AG04450 (cell line): ENCODE results near the gene CRIM1. TPM values are rescaled to one million over a fixed set of nuclear protein-coding genes. Genes with fewer than 3 reads are reported as not detected.

Experiments
- CTCF ChIA-PET: fragments of 300-600, 350-600 bp; formaldehyde crosslinking; extraction: SDS; loops from one replicate; lab custom pipeline; 2022; ENCODE audit warnings: antibody characterized with exemption, inconsistent platforms; lab: Charles Lee
- POLR2A ChIA-PET: fragments of 350-600 bp; formaldehyde crosslinking; extraction: SDS; loops from one replicate; lab custom pipeline; 2021; ENCODE audit warnings: antibody characterized with exemption, inconsistent platforms; lab: Yijun Ruan, JAX
- DNase-seq: peaks from one replicate; pipeline ENCODE4 v3.0.0-alpha.2; 2011; ENCODE audit warnings: low read depth, low spot score
- H3K27ac ChIP-seq: one replicate; pipeline ENCODE4 v1.5.1; 2012; ENCODE audit warnings: low read depth, low read length, control low read depth
- H3K27me3 ChIP-seq: one replicate; pipeline ENCODE4 v1.6.0; 2012; ENCODE audit warnings: low read length; ENCODE audit not compliant: control insufficient read depth, insufficient read depth
- H3K4me3 ChIP-seq: 2 replicates; pipeline ENCODE4 v1.5.1; 2011; ENCODE audit warnings: mild to moderate bottlenecking, low read depth, low read length, control low read depth
- H3K9me3 ChIP-seq: 2 replicates; pipeline ENCODE4 v1.5.1; 2012; ENCODE audit warnings: low read length; ENCODE audit not compliant: control insufficient read depth, insufficient read depth
- polyA plus RNA-seq: library from polyadenylated mRNA; depleted of rRNA; stranded (reverse); fragments of >200 nt; gene quantifications from 2 replicates; pipeline ENCODE4 v1.2.3, GENCODE V29; 2011
- TF ChIP-seq, protein P1 (sequence below): IDR thresholded peaks from 2 replicates; pipeline ENCODE4 v1.5.1; 2011; ENCODE audit warnings: low read depth, low read length, control low read depth, inconsistent platforms

The CRIM1 gene
- polyA plus RNA-seq, 1 experiment: 142 TPM

DNA sequence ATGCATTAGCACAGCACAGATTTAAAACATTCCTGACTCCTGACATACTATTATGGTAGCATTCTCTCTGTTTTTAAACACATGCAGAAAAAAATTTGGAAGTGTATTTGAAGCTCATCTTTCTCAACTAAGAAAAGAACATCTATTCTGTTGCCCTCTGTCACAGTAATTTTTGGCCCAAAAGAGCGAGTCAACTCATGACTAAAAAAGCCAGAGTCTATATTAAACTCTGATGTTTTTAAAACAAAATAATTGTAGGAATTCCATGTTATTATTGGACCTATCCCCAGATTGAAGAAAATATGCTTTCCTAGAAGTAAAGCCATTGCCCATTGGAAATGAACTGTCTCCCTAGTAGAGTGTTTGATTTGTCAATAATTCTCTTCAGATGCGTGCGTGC is 96.7 kb downstream of the CRIM1 start:
- no peaks in the 10 kb centered on the region for H3K27me3 ChIP-seq

DNA sequence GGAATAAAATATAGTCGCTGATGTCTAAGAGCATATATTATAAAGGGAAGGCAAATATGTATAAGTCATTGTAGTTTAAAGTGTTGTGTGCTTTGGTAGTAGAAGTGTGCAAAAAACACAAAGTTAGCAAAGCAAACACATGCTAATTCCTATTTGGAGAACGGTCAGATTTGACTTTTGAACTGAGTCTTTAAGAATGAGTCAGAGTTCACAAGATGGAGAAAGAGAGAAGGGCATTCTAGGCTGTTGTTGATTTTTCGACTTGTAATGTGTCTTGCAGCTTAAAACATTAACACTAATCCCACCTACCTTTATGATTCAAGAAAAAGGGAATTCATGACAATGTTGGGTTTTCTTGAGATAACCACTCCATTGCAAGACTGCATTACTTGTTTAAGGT is 98.1 kb downstream of the CRIM1 start:
- DNase-seq: no peak
- CTCF ChIA-PET: no interaction called here
- H3K27ac ChIP-seq: no peak overlapping the region

More for the DNA sequence above, 96.7 kb downstream of the CRIM1 start:
- peak overlapping the region; percentile 75 for H3K27ac ChIP-seq
- TF ChIP-seq, protein P1, sequence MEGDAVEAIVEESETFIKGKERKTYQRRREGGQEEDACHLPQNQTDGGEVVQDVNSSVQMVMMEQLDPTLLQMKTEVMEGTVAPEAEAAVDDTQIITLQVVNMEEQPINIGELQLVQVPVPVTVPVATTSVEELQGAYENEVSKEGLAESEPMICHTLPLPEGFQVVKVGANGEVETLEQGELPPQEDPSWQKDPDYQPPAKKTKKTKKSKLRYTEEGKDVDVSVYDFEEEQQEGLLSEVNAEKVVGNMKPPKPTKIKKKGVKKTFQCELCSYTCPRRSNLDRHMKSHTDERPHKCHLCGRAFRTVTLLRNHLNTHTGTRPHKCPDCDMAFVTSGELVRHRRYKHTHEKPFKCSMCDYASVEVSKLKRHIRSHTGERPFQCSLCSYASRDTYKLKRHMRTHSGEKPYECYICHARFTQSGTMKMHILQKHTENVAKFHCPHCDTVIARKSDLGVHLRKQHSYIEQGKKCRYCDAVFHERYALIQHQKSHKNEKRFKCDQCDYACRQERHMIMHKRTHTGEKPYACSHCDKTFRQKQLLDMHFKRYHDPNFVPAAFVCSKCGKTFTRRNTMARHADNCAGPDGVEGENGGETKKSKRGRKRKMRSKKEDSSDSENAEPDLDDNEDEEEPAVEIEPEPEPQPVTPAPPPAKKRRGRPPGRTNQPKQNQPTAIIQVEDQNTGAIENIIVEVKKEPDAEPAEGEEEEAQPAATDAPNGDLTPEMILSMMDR: no peak
- no peak for DNase-seq
- no peak overlapping the region for H3K4me3 ChIP-seq
- POLR2A ChIA-PET: interaction anchor here (0.6 to 3.5 kb wide), 7 partner anchors 13 to 99 kb away, joined by 3 to 20 read pairs (median 7); partner anchors contain the start of gene CRIM1
- CTCF ChIA-PET: no interaction called here
- no peaks in the 10 kb centered on the region for H3K9me3 ChIP-seq

DNA sequence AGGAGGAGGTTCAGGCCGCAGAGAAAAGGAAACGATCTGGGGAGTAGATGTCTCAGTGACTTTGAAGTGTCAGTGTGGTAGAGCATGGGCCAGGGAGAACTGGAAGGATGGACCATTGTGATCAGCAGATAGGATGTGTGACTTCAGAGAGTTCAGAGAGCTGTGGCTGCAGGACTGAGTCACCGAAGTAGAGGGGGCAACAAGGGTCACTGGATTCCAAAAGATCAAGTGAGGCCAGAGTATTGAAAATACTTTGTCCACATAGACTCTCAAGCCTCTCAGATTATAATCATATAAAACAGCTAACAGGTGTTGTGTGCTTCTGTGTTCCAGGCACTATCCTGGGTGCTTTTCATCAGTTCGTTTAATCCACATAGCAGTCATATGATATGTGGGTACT is 99.4 kb downstream of the CRIM1 start:
- Histone ChIP-seq H3K9me3 (no peaks in the 10 kb centered on the region), H3K4me3 (no peak overlapping the region), H3K27me3 (no peaks in the 10 kb centered on the region), H3K27ac (peak overlapping the region; percentile 65)
- POLR2A ChIA-PET: no interaction called here
- DNase-seq: no peak
- TF ChIP-seq, protein P1: no peak
- CTCF ChIA-PET: no interaction called here

More for the DNA sequence above, 98.1 kb downstream of the CRIM1 start:
- Histone ChIP-seq H3K4me3 (no peak overlapping the region), H3K27me3 (no peaks in the 10 kb centered on the region), H3K9me3 (no peaks in the 10 kb centered on the region)
- POLR2A ChIA-PET: no interaction called here
- TF ChIP-seq, protein P1: no peak

DNA sequence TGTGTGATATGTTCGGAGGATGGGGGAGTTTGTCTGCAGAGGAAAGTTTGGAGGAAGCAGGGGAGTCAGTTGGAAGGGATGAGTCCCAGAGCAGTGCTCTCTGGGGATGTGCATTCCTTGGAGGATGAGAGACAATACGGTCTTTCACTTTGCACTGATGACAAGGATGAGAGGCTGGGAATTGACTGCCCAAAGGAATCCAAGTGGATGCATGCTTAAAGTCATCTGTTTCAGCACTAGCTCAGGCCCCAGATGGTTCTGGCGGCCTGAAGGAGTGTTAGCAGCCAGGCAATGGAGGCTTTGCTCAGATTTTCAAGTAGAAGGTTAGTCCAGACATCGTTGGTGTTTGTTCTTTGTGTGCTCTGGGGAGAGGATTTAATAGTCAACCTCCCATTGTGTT is 100.2 kb downstream of the CRIM1 start:
- CTCF ChIA-PET: interaction anchor here (1.3 kb wide), 1 partner anchor 209 kb away, joined by 3 read pairs; no protein-coding TSS in a partner anchor
- Histone ChIP-seq H3K27me3 (no peaks in the 10 kb centered on the region), H3K4me3 (no peak overlapping the region; the same call in 1 of the 2 replicates), H3K9me3 (no peaks in the 10 kb centered on the region), H3K27ac (peak overlapping the region; percentile 88)
- no peak for DNase-seq
- TF ChIP-seq, protein P1: no peak
- POLR2A ChIA-PET: interaction anchor here (1.0 to 1.7 kb wide), 2 partner anchors 28 to 31 kb away, joined by 7 to 11 read pairs; no protein-coding TSS in a partner anchor

DNA sequence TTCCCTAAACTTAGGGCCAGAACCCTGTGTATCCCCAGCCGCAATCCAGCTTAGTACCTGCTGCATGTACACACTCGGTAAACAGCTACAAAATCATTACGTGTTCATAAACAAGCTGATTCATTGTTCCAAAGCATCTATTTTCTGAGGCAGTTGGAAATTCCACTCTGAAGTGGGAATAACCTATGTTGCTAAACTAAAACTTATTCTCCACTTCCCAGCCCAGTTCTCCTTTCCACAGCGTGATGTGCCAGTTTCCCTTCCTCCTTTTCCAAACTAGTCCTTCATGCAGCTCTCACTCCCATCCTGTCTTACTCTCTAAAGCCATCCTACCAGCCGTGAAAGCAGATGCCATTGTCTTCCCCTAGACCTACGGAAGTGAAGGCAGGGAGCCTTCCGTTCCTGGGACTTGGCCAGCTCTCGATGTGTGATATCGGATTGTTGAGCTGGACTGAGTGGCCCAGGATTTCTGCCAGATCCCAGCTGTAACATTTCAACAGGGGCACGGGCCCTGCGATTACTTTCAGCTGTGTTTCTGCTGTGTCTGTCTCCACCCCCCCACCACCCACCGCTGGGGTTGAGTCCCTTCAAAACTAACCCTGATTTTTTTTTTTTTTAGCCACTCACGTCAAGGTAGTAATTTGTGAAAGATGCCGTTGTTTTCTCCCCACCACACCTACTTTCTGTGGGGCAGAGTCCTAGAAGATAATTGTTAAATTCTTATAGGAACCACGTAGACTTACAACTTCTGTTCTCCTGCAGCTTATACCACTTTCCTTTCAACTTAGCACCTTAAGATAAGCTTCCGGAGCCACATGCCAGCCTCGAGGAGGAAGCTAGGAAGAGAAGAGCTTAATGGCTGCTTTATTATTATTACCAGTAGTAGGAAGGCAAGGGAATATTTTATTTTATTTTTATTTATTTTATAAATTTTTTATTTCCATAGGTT is 100.9 kb downstream of the CRIM1 start:
- Histone ChIP-seq H3K9me3 (no peaks in the 10 kb centered on the region), H3K4me3 (no peak overlapping the region; the same call in none of the 2 replicates), H3K27ac (peak overlapping the region; percentile 88), H3K27me3 (no peaks in the 10 kb centered on the region)
- POLR2A ChIA-PET: interaction anchor here (0.7 to 1.7 kb wide), 4 partner anchors 18 to 80 kb away, joined by 4 to 11 read pairs (median 6); no protein-coding TSS in a partner anchor
- CTCF ChIA-PET: interaction anchor here (0.6 to 1.3 kb wide), 4 partner anchors 18 to 208 kb away, joined by 3 to 8 read pairs (median 4); no protein-coding TSS in a partner anchor
- no peak for DNase-seq
- TF ChIP-seq, protein P1: no peak
